ENCODE data around the gene SORT1. TPM values are rescaled to one million over a fixed set of nuclear protein-coding genes. Genes with fewer than 3 reads are reported as not detected.

The SORT1 gene
- total and polyA plus RNA-seq, 2 of the 13 experiments (the other 11 are each of a cell fraction or from before 2014, with no cell fraction given): 32.4 to 93.0 TPM

- TF ChIP-seq ARID4A (CRISPR knock-in tag; IDR thresholded peaks at IDR 0.05; ENCODE audit: borderline replicate concordance): no peak
- TF ChIP-seq AKAP8 (CRISPR knock-in tag; IDR thresholded peaks at IDR 0.05): no peak
- no peak for TF ChIP-seq ZNF557 (CRISPR knock-in tag; IDR thresholded peaks at IDR 0.05)
- TF ChIP-seq SNAPC5 (CRISPR knock-in tag; IDR thresholded peaks at IDR 0.05; ENCODE audit: borderline replicate concordance): no peak
- no peak for TF ChIP-seq ZNF562 (CRISPR knock-in tag; IDR thresholded peaks at IDR 0.05; ENCODE audit: borderline replicate concordance)
- TF ChIP-seq GATAD2A (CRISPR knock-in tag; IDR thresholded peaks at IDR 0.05): peak; percentile 37; the same call in 1 of the 2 replicates
- peak; percentile 99 for TF ChIP-seq MEF2D (CRISPR knock-in tag; IDR thresholded peaks at IDR 0.05)
- TF ChIP-seq SOX5 (CRISPR knock-in tag; IDR thresholded peaks at IDR 0.05; ENCODE audit: borderline replicate concordance): 0 out of 2 replicates have a peak, but pooled peaks have one; percentile 8
- TF ChIP-seq HNRNPL (IDR thresholded peaks at IDR 0.05; ENCODE audit: low read depth, low read length): no peak
- TF ChIP-seq TSC22D2 (CRISPR knock-in tag; IDR thresholded peaks at IDR 0.05; ENCODE audit: borderline replicate concordance): no peak
- no peak for TF ChIP-seq ZNF280B (CRISPR knock-in tag; IDR thresholded peaks at IDR 0.05; ENCODE audit: borderline replicate concordance)
- peak; percentile 16; the same call in 1 of the 2 replicates for TF ChIP-seq NFE2L2 (IDR thresholded peaks at IDR 0.05; ENCODE audit: low read length)
- TF ChIP-seq PAF1 (CRISPR knock-in tag; IDR thresholded peaks at IDR 0.05): no peak
- no peak for TF ChIP-seq ZBTB10 (CRISPR knock-in tag; IDR thresholded peaks at IDR 0.05; ENCODE audit: borderline replicate concordance)
- TF ChIP-seq ARID5B (CRISPR knock-in tag; IDR thresholded peaks at IDR 0.05): peak; percentile 48
- TF ChIP-seq KDM5B (CRISPR knock-in tag; IDR thresholded peaks at IDR 0.05; ENCODE audit: borderline replicate concordance): no peak
- TF ChIP-seq ZNF143 (CRISPR knock-in tag; IDR thresholded peaks at IDR 0.05): no peak
These were observed 41.1 kb upstream of the SORT1 start (continued) for GRCh38 chr1:109438798-109439297.
